Neural cell (in vitro differentiated cells): ENCODE measurements around the gene SEMA3F. TPM values are rescaled to one million over a fixed set of nuclear protein-coding genes. Genes with fewer than 3 reads are reported as not detected.
A peak's percentile ranks its signal among the peaks of the same experiment; 100 is the strongest.

Experiments used
- H2AFZ ChIP-seq: fragments of 200-600, 300-800 bp; sonication (generic), shearing (Covaris generic); 2 replicates; pipeline ENCODE4 v1.6.0; 2014; ENCODE audit warnings: low read depth, mild to moderate bottlenecking, antibody characterized with exemption, low read length, moderate library complexity
- H3F3A ChIP-seq: fragments of 200-600 bp; shearing (Covaris generic); 2 replicates; pipeline ENCODE4 v1.6.1; 2016; ENCODE audit warnings: mild to moderate bottlenecking, moderate library complexity, mixed read lengths, antibody characterized with exemption, low read length; ENCODE audit not compliant: insufficient read depth, poor library complexity, severe bottlenecking
- H3K27ac ChIP-seq: fragments of 200-600, 300-800 bp; sonication (generic), shearing (Covaris generic); 2 replicates; pipeline ENCODE4 v1.5.1; 2014; ENCODE audit warnings: mild to moderate bottlenecking, low read length, moderate library complexity
- H3K27me3 ChIP-seq: fragments of 300-800, 200-600 bp; sonication (generic), shearing (Covaris generic); 2 replicates; pipeline ENCODE4 v1.6.0; 2014; ENCODE audit warnings: mild to moderate bottlenecking, low read depth, low read length, moderate library complexity; ENCODE audit not compliant: insufficient read depth
- H3K36me3 ChIP-seq: fragments of 300-800, 200-600 bp; sonication (generic), shearing (Covaris generic); 2 replicates; pipeline ENCODE4 v1.5.1; 2014; ENCODE audit warnings: mild to moderate bottlenecking, antibody characterized with exemption, low read length, moderate library complexity; ENCODE audit not compliant: insufficient read depth
- H3K4me2 ChIP-seq: fragments of 300-800, 200-600 bp; sonication (generic), shearing (Covaris generic); 2 replicates; pipeline ENCODE4 v1.6.0; 2014; ENCODE audit warnings: mild to moderate bottlenecking, low read length
- H3K4me3 ChIP-seq: fragments of 300-800, 200-600 bp; sonication (generic), shearing (Covaris generic); 2 replicates; pipeline ENCODE4 v1.5.1; 2014; ENCODE audit warnings: mild to moderate bottlenecking, low read length, moderate library complexity
- H3K79me2 ChIP-seq: fragments of 200-600 bp; shearing (Covaris generic); replicated peaks from 2 replicates; pipeline ENCODE4 v1.6.0; 2014; ENCODE audit warnings: mild to moderate bottlenecking, low read length, moderate library complexity; ENCODE audit not compliant: insufficient read depth
- H3K9ac ChIP-seq: fragments of 300-800, 200-600 bp; sonication (generic), shearing (Covaris generic); 2 replicates; pipeline ENCODE4 v1.6.1; 2016; ENCODE audit warnings: mild to moderate bottlenecking, low read length, mixed read lengths
- H3K9me2 ChIP-seq: fragments of 200-600 bp; shearing (Covaris generic); 2 replicates; pipeline ENCODE4 v1.6.1; 2016; ENCODE audit warnings: mild to moderate bottlenecking, low read length, mixed read lengths; ENCODE audit not compliant: insufficient read depth
- H3K9me3 ChIP-seq: fragments of 200-600, 300-800 bp; sonication (generic), shearing (Covaris generic); 2 replicates; pipeline ENCODE4 v1.6.1; 2016; ENCODE audit warnings: mild to moderate bottlenecking, mixed run types, low read length, moderate library complexity, mixed read lengths
- H4K20me1 ChIP-seq: fragments of 200-600 bp; shearing (Covaris generic); 2 replicates; pipeline ENCODE4 v1.6.1; 2016; ENCODE audit warnings: mild to moderate bottlenecking, mixed run types; ENCODE audit not compliant: insufficient read depth
- EP300 ChIP-seq: fragments of 450-650 bp; conservative IDR thresholded peaks from 2 replicates; pipeline ENCODE4 v1.6.1; 2014; ENCODE audit warnings: antibody characterized with exemption, mild to moderate bottlenecking, moderate library complexity; ENCODE audit not compliant: poor library complexity, severe bottlenecking
- EZH2 ChIP-seq: fragments of 200-600, 300-800 bp; shearing (Covaris generic), sonication (generic); IDR thresholded peaks from 2 replicates; pipeline ENCODE4 v1.6.1; 2014; ENCODE audit warnings: antibody characterized with exemption, low read length, borderline replicate concordance, mild to moderate bottlenecking; ENCODE audit not compliant: insufficient read depth, poor library complexity, severe bottlenecking
- MXI1 ChIP-seq: fragments of 450-650 bp; conservative IDR thresholded peaks from 2 replicates; pipeline ENCODE4 v1.6.1; 2014; ENCODE audit warnings: antibody characterized with exemption, mild to moderate bottlenecking; ENCODE audit not compliant: poor library complexity, severe bottlenecking
- POLR2AphosphoS5 ChIP-seq: IDR thresholded peaks from 2 replicates; pipeline ENCODE4 v1.6.1; 2012
- RAD21 ChIP-seq: fragments of 450-650 bp; conservative IDR thresholded peaks from 2 replicates; pipeline ENCODE4 v1.6.1; 2014; ENCODE audit warnings: antibody characterized with exemption, mild to moderate bottlenecking, moderate library complexity
- SMC3 ChIP-seq: fragments of 450-650 bp; conservative IDR thresholded peaks from 2 replicates; pipeline ENCODE4 v1.6.1; 2014; ENCODE audit warnings: antibody characterized with exemption, mild to moderate bottlenecking, moderate library complexity; ENCODE audit not compliant: poor library complexity
- TAF1 ChIP-seq: IDR thresholded peaks from 2 replicates; pipeline ENCODE4 v1.6.1; 2012; ENCODE audit warnings: low read depth
- polyA plus RNA-seq: library from polyadenylated mRNA; depleted of rRNA; stranded (reverse); fragments of >200 nt; gene quantifications from 2 replicates; pipeline ENCODE4 v1.2.3, GENCODE V29; 2014
- TF ChIP-seq, protein P1 (sequence below): IDR thresholded peaks from 2 replicates; pipeline ENCODE4 v1.6.1; 2012; ENCODE audit warnings: borderline replicate concordance
- TF ChIP-seq, protein P2 (sequence below): fragments of 450-650 bp; IDR thresholded peaks from 2 replicates; pipeline ENCODE4 v1.5.1; 2014; ENCODE audit warnings: antibody characterized with exemption, mild to moderate bottlenecking, moderate library complexity; ENCODE audit not compliant: poor library complexity, severe bottlenecking

SEMA3F gene
- polyA plus RNA-seq, 1 donor from 2014 or later: 17.0 TPM

DNA sequence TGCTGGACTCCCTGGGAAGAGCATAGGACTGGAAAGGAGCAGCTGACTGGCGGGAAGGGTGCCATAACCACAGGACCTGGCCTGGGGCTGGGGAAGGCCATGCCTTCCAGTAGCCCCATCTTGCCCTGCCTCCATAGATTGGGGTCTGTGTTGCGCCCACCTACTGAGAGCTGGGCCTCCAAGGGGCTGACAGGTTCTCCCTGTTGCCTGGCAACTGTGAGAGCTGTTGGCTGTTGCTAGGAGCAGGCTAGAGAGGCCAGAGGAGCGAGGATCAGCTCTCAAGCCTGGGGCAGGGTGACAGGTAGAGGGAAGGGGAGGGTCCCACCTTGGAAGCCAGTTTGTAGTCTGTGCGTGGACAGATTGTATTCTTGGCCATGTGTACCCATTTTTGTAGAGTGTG is 78.1 kb downstream of the SEMA3F start:
- Histone ChIP-seq H2AFZ (no peak overlapping the region), H3K27me3 (no peaks in the 10 kb centered on the region), H3K9me2 (no peaks in the 10 kb centered on the region), H3F3A (no peaks in the 10 kb centered on the region), H3K36me3 (no peaks in the 10 kb centered on the region), H3K9me3 (no peaks in the 10 kb centered on the region), H3K4me3 (peak overlapping the region; percentile 58), H3K4me2 (peak overlapping the region; percentile 74), H3K9ac (peak overlapping the region; percentile 66), H3K79me2 (peaks cover 22% of the 10 kb centered on the region), H4K20me1 (no peaks in the 10 kb centered on the region), H3K27ac (peak overlapping the region; percentile 89)
- TF ChIP-seq POLR2AphosphoS5: peak; percentile 54
- TF ChIP-seq EP300: peak; percentile 84
- peak; percentile 33 for TF ChIP-seq RAD21
- no peak for TF ChIP-seq SMC3
- TF ChIP-seq MXI1: peak; percentile 69
- TF ChIP-seq, protein P1, sequence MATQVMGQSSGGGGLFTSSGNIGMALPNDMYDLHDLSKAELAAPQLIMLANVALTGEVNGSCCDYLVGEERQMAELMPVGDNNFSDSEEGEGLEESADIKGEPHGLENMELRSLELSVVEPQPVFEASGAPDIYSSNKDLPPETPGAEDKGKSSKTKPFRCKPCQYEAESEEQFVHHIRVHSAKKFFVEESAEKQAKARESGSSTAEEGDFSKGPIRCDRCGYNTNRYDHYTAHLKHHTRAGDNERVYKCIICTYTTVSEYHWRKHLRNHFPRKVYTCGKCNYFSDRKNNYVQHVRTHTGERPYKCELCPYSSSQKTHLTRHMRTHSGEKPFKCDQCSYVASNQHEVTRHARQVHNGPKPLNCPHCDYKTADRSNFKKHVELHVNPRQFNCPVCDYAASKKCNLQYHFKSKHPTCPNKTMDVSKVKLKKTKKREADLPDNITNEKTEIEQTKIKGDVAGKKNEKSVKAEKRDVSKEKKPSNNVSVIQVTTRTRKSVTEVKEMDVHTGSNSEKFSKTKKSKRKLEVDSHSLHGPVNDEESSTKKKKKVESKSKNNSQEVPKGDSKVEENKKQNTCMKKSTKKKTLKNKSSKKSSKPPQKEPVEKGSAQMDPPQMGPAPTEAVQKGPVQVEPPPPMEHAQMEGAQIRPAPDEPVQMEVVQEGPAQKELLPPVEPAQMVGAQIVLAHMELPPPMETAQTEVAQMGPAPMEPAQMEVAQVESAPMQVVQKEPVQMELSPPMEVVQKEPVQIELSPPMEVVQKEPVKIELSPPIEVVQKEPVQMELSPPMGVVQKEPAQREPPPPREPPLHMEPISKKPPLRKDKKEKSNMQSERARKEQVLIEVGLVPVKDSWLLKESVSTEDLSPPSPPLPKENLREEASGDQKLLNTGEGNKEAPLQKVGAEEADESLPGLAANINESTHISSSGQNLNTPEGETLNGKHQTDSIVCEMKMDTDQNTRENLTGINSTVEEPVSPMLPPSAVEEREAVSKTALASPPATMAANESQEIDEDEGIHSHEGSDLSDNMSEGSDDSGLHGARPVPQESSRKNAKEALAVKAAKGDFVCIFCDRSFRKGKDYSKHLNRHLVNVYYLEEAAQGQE: peak; percentile 67
- TF ChIP-seq, protein P2, sequence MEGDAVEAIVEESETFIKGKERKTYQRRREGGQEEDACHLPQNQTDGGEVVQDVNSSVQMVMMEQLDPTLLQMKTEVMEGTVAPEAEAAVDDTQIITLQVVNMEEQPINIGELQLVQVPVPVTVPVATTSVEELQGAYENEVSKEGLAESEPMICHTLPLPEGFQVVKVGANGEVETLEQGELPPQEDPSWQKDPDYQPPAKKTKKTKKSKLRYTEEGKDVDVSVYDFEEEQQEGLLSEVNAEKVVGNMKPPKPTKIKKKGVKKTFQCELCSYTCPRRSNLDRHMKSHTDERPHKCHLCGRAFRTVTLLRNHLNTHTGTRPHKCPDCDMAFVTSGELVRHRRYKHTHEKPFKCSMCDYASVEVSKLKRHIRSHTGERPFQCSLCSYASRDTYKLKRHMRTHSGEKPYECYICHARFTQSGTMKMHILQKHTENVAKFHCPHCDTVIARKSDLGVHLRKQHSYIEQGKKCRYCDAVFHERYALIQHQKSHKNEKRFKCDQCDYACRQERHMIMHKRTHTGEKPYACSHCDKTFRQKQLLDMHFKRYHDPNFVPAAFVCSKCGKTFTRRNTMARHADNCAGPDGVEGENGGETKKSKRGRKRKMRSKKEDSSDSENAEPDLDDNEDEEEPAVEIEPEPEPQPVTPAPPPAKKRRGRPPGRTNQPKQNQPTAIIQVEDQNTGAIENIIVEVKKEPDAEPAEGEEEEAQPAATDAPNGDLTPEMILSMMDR: peak; percentile 23
- TF ChIP-seq TAF1: no peak

DNA sequence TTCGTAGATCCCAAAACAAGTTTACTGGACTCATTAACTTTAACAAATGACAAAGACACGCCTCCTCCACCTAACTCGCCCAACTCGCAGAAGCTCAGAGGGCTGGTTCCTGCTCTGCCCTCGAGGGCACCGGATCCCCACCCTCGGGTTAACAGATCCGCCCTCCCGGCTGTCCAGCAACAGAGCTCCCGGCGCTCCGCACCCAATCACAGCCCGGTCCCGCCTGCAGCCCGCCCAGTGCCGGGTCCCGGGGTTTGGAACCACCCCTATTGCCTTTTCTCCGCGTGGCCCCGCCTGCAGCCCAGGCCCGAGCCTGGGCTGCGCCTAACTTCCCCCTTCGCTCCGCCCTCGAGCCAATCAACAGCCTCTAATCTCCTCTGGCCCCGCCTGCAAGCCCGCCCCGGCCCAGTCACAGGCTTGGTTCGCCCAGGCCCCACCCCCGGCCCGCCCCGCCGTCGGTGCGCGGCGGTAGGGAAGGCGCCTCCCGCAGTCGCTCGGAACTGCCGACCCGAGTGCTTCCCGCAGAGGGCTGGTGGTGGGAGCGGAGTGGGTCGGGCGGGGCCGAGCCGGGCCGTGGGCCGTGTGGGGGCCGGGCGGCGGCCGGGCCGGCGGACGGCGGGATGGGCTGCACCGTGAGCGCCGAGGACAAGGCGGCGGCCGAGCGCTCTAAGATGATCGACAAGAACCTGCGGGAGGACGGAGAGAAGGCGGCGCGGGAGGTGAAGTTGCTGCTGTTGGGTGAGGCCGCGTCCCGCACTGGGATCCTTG is 80.8 kb downstream of the SEMA3F start, which contains the start of gene GNAI2:
Gene GNAI2, plus strand, starts transcription at position 489 of the 768 bp plus-strand sequence. Its CDS starts 132 bp downstream, at position 621.
- no peak within 1 kb of the TSS for H2AFZ ChIP-seq
- no peaks in the 10 kb centered on the region for H3K36me3 ChIP-seq
- H4K20me1 ChIP-seq: no peaks in the 10 kb centered on the region
- H3K9ac ChIP-seq: peak within 1 kb of the TSS; percentile 78
- H3K27ac ChIP-seq: peak within 1 kb of the TSS; percentile 69
- H3K4me2 ChIP-seq: peak within 1 kb of the TSS; percentile 100
- H3F3A ChIP-seq: no peaks in the 10 kb centered on the region
- H3K9me2 ChIP-seq: no peaks in the 10 kb centered on the region
- peak; percentile 95 for TF ChIP-seq TAF1
- TF ChIP-seq SMC3: peak; percentile 51
- peak; percentile 62 for TF ChIP-seq MXI1
- TF ChIP-seq POLR2AphosphoS5: peak; percentile 94
- TF ChIP-seq EZH2: no peak
- TF ChIP-seq, protein P2: peak; percentile 26
- TF ChIP-seq, protein P1: peak; percentile 84
- TF ChIP-seq RAD21: peak; percentile 38
- TF ChIP-seq EP300: peak; percentile 48
- no peaks in the 10 kb centered on the region for H3K9me3 ChIP-seq
- peak within 1 kb of the TSS; percentile 87 for H3K4me3 ChIP-seq
- H3K79me2 ChIP-seq: peaks cover 49% of the 10 kb centered on the region
- H3K27me3 ChIP-seq: no peaks in the 10 kb centered on the region
